Measurements from ENCODE around the gene GOLT1A.

DNA sequence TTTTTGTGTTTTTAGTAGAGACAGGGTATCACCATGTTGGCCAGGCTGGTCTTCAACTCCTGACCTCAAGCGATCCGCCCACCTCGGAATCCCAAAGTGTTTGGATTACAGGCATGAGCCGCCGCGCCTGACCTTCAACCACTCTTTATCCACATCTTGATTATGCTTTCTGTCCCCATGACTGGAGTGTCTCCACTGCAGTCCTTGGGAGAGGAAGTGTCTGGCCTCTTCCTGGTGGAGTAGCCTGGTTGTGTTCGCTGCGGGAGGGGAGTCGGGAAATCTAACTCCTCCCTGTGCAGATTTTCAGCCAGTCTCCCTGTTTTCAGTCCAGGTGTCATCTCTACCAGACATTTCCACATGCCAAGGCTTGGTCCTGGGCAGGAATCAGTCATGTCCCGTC, 27.2 kb downstream of the GOLT1A start:
- TF ChIP-seq, protein P1, sequence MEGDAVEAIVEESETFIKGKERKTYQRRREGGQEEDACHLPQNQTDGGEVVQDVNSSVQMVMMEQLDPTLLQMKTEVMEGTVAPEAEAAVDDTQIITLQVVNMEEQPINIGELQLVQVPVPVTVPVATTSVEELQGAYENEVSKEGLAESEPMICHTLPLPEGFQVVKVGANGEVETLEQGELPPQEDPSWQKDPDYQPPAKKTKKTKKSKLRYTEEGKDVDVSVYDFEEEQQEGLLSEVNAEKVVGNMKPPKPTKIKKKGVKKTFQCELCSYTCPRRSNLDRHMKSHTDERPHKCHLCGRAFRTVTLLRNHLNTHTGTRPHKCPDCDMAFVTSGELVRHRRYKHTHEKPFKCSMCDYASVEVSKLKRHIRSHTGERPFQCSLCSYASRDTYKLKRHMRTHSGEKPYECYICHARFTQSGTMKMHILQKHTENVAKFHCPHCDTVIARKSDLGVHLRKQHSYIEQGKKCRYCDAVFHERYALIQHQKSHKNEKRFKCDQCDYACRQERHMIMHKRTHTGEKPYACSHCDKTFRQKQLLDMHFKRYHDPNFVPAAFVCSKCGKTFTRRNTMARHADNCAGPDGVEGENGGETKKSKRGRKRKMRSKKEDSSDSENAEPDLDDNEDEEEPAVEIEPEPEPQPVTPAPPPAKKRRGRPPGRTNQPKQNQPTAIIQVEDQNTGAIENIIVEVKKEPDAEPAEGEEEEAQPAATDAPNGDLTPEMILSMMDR (IDR thresholded peaks at IDR 0.05) = no peak
- no peak for TF ChIP-seq POLR2A (IDR thresholded peaks at IDR 0.05; ENCODE audit: low read depth)
- TF ChIP-seq EP300 (IDR thresholded peaks at IDR 0.05) = no peak

All from esophagus muscularis mucosa (tissue), 4 donors.